Measurements from ENCODE around the gene BMP2K.

GRCh38 chr4:78865451-78865850 is 89.3 kb downstream of the BMP2K start:
- TF ChIP-seq, protein P1, sequence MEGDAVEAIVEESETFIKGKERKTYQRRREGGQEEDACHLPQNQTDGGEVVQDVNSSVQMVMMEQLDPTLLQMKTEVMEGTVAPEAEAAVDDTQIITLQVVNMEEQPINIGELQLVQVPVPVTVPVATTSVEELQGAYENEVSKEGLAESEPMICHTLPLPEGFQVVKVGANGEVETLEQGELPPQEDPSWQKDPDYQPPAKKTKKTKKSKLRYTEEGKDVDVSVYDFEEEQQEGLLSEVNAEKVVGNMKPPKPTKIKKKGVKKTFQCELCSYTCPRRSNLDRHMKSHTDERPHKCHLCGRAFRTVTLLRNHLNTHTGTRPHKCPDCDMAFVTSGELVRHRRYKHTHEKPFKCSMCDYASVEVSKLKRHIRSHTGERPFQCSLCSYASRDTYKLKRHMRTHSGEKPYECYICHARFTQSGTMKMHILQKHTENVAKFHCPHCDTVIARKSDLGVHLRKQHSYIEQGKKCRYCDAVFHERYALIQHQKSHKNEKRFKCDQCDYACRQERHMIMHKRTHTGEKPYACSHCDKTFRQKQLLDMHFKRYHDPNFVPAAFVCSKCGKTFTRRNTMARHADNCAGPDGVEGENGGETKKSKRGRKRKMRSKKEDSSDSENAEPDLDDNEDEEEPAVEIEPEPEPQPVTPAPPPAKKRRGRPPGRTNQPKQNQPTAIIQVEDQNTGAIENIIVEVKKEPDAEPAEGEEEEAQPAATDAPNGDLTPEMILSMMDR (optimal IDR thresholded peaks at IDR 0.05 in 1 of 3, IDR thresholded peaks at IDR 0.05 in 1 of 3, conservative IDR thresholded peaks at IDR 0.05 in 1 of 3; ENCODE audit: extremely low read depth in 1 of 3, insufficient read depth in 2 of 3, low read length in 3 of 3): no peak
- no peak for TF ChIP-seq EZH2 (IDR thresholded peaks at IDR 0.05; ENCODE audit: low read length)
